ENCODE results near the gene KIF1B.

DNA sequence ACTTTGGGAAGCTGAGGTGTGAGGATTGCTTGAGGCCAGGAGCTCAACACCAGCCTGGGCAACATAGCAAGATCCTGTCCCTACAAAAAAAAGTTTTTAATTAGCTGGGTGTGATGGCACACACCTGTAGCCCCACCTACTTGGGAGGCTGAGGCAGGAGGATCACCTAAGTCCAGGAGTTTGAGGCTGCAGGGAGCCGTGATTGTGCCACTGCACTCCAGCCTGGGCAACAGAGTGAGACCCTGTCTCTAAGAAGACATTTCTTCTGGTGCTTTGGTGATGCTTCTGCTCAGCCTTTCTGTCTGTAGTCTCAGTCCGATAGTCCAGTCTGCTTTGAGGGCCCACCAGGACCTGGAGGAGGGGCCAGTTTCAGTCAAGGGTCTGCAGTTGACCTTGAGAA, 196.8 kb downstream of the KIF1B start:
- TF ChIP-seq, protein P1, sequence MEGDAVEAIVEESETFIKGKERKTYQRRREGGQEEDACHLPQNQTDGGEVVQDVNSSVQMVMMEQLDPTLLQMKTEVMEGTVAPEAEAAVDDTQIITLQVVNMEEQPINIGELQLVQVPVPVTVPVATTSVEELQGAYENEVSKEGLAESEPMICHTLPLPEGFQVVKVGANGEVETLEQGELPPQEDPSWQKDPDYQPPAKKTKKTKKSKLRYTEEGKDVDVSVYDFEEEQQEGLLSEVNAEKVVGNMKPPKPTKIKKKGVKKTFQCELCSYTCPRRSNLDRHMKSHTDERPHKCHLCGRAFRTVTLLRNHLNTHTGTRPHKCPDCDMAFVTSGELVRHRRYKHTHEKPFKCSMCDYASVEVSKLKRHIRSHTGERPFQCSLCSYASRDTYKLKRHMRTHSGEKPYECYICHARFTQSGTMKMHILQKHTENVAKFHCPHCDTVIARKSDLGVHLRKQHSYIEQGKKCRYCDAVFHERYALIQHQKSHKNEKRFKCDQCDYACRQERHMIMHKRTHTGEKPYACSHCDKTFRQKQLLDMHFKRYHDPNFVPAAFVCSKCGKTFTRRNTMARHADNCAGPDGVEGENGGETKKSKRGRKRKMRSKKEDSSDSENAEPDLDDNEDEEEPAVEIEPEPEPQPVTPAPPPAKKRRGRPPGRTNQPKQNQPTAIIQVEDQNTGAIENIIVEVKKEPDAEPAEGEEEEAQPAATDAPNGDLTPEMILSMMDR (conservative IDR thresholded peaks at IDR 0.05; ENCODE audit: low read depth in 2 of 2), result no peak
- no peak for TF ChIP-seq EZH2 (IDR thresholded peaks at IDR 0.05; ENCODE audit: low read depth, unreplicated experiment)
- no peak for TF ChIP-seq POLR2AphosphoS5 (IDR thresholded peaks at IDR 0.05; ENCODE audit: low read depth)
- TF ChIP-seq EZH2phosphoT487 (IDR thresholded peaks at IDR 0.05; ENCODE audit: unreplicated experiment), result no peak
- TF ChIP-seq, protein P2, sequence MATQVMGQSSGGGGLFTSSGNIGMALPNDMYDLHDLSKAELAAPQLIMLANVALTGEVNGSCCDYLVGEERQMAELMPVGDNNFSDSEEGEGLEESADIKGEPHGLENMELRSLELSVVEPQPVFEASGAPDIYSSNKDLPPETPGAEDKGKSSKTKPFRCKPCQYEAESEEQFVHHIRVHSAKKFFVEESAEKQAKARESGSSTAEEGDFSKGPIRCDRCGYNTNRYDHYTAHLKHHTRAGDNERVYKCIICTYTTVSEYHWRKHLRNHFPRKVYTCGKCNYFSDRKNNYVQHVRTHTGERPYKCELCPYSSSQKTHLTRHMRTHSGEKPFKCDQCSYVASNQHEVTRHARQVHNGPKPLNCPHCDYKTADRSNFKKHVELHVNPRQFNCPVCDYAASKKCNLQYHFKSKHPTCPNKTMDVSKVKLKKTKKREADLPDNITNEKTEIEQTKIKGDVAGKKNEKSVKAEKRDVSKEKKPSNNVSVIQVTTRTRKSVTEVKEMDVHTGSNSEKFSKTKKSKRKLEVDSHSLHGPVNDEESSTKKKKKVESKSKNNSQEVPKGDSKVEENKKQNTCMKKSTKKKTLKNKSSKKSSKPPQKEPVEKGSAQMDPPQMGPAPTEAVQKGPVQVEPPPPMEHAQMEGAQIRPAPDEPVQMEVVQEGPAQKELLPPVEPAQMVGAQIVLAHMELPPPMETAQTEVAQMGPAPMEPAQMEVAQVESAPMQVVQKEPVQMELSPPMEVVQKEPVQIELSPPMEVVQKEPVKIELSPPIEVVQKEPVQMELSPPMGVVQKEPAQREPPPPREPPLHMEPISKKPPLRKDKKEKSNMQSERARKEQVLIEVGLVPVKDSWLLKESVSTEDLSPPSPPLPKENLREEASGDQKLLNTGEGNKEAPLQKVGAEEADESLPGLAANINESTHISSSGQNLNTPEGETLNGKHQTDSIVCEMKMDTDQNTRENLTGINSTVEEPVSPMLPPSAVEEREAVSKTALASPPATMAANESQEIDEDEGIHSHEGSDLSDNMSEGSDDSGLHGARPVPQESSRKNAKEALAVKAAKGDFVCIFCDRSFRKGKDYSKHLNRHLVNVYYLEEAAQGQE (IDR thresholded peaks at IDR 0.05; ENCODE audit: unreplicated experiment), result no peak
- TF ChIP-seq JUNB (IDR thresholded peaks at IDR 0.05; ENCODE audit: unreplicated experiment), result no peak
- TF ChIP-seq ZNF114 (CRISPR knock-in tag; IDR thresholded peaks at IDR 0.05), result no peak
- TF ChIP-seq CREB1 (CRISPR knock-in tag; IDR thresholded peaks at IDR 0.05; ENCODE audit: low read depth), result no peak
- TF ChIP-seq, protein P3, sequence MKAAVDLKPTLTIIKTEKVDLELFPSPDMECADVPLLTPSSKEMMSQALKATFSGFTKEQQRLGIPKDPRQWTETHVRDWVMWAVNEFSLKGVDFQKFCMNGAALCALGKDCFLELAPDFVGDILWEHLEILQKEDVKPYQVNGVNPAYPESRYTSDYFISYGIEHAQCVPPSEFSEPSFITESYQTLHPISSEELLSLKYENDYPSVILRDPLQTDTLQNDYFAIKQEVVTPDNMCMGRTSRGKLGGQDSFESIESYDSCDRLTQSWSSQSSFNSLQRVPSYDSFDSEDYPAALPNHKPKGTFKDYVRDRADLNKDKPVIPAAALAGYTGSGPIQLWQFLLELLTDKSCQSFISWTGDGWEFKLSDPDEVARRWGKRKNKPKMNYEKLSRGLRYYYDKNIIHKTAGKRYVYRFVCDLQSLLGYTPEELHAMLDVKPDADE (IDR thresholded peaks at IDR 0.05), result no peak
